K562 (cell line): Measurements from ENCODE around the gene FBXW9. TPM values are rescaled to one million over a fixed set of nuclear protein-coding genes. Genes with fewer than 3 reads are reported as not detected.

Experiments
- ADNP ChIP-seq: fragments of 200-800 bp; sonication (Bioruptor generic); IDR thresholded peaks from 2 replicates; pipeline ENCODE4 v1.6.1; 2016; ENCODE audit warnings: missing genetic modification characterization, missing compliant biosample characterization
- ASH1L ChIP-seq: fragments of 450-650 bp; IDR thresholded peaks from 2 replicates; pipeline ENCODE4 v1.6.1; 2018; ENCODE audit warnings: borderline replicate concordance, mild to moderate bottlenecking, low read depth; ENCODE audit not compliant: partially characterized antibody
- CAMTA2 ChIP-seq: fragments of 250-450 bp; sonication (Bioruptor Pico); conservative IDR thresholded peaks from 2 replicates; pipeline ENCODE4 v1.5.1; 2022
- CEBPZ ChIP-seq: fragments of 150-350 bp; IDR thresholded peaks from 2 replicates; pipeline ENCODE4 v1.6.1; 2014; ENCODE audit warnings: low read depth, mild to moderate bottlenecking, low read length, borderline replicate concordance
- FOXK1 ChIP-seq: sonication (generic); formaldehyde crosslinking; IDR thresholded peaks from 2 replicates; pipeline ENCODE4 v1.8.0; 2022; ENCODE audit warnings: missing genetic modification reagents, mild to moderate bottlenecking, borderline replicate concordance
- HMGN3 ChIP-seq: IDR thresholded peaks from 2 replicates; pipeline ENCODE4 v1.6.1; 2011; ENCODE audit warnings: borderline replicate concordance, low read depth, mild to moderate bottlenecking, mixed read lengths, low read length; ENCODE audit not compliant: insufficient read length; ENCODE audit errors: extremely low read depth
- KLF6 ChIP-seq: fragments of 250-450 bp; sonication (Bioruptor Pico); IDR thresholded peaks from 2 replicates; pipeline ENCODE4 v1.4.0; 2020; ENCODE audit warnings: mild to moderate bottlenecking, moderate library complexity, borderline replicate concordance
- MCM5 ChIP-seq: fragments of 450-650 bp; IDR thresholded peaks from 2 replicates; pipeline ENCODE4 v1.6.1; 2016; ENCODE audit warnings: low read depth
- MGA ChIP-seq: fragments of 450-650 bp; IDR thresholded peaks from 2 replicates; pipeline ENCODE4 v1.6.1; 2016; ENCODE audit warnings: mild to moderate bottlenecking, moderate library complexity
- TBP ChIP-seq: optimal IDR thresholded peaks from 2 replicates; pipeline ENCODE3; 2011; ENCODE audit warnings: low read depth, low read length, improper control_type of control experiment
- ZKSCAN3 ChIP-seq: fragments of 250-450 bp; sonication (Bioruptor Pico); IDR thresholded peaks from 2 replicates; pipeline ENCODE4 v1.4.0; 2020
- ZNF584 ChIP-seq: fragments of 200-800 bp; sonication (Bioruptor generic); IDR thresholded peaks from 2 replicates; pipeline ENCODE4 v1.6.1; 2016; ENCODE audit warnings: low read depth, mild to moderate bottlenecking, missing genetic modification characterization, missing compliant biosample characterization
- polyA plus RNA-seq, 8 experiments: library from polyadenylated mRNA; depleted of rRNA in 4 of 8; stranded (reverse) in 5 of 8; unstranded in 3 of 8; fragments of >200 nt; fragmentation: Nextera tagmentation in 2 of 8; fragmentation: Illumina TruSeq in 1 of 8; extraction: Ambion mirVana in 2 of 8; extraction: Trizol in 1 of 8; gene quantifications; 2 replicates each; pipeline versions ENCODE4 v1.2.1 to v1.2.3, GENCODE V29; 2011 to 2014; ENCODE audit warnings: inconsistent platforms in 1 of 8, missing spikeins in 1 of 8
- total RNA-seq, 7 experiments: library from RNA; depleted of rRNA in 6 of 7; stranded (reverse); fragments of >200 nt in 6 of 7; fragmentation: Illumina TruSeq in 2 of 7; extraction: Trizol in 2 of 7; gene quantifications; 2 replicates each; pipeline versions ENCODE4 v1.2.1 to v1.2.3, GENCODE V29; 2011 to 2021; ENCODE audit warnings: low replicate concordance in 1 of 7

FBXW9 gene
- total and polyA plus RNA-seq, 9 of the 15 experiments (the other 6 are each of a cell fraction or from before 2014, with no cell fraction given) = 0.23 to 21.7 (median 6.2) TPM

- no peak for TF ChIP-seq CEBPZ
- TF ChIP-seq ADNP = no peak
- TF ChIP-seq HMGN3 = no peak
- 0 out of 2 replicates have a peak, but pooled peaks have one; percentile 29 for TF ChIP-seq KLF6 (CRISPR knock-in tag)
- no peak for TF ChIP-seq CAMTA2 (CRISPR knock-in tag)
- no peak for TF ChIP-seq MCM5
- peak; percentile 93 for TF ChIP-seq MGA
- TF ChIP-seq ZNF584 (CRISPR knock-in tag) = no peak
- TF ChIP-seq TBP = peak; percentile 88
- no peak for TF ChIP-seq ZKSCAN3 (CRISPR knock-in tag)
- peak; percentile 96; the same call in 1 of the 2 replicates for TF ChIP-seq FOXK1
- no peak for TF ChIP-seq ASH1L
These were observed 15.1 kb downstream of the FBXW9 start, which contains the start of gene DHPS (continued) for GRCh38 chr19:12681074-12681987.
